Keratinocyte (primary cell): ENCODE data around the gene ETFA. TPM values are rescaled to one million over a fixed set of nuclear protein-coding genes. Genes with fewer than 3 reads are reported as not detected.

Experiments used
- DNase-seq: peaks from one replicate; pipeline ENCODE4 v3.0.0-alpha.2; 2011; ENCODE audit warnings: low read depth, missing footprints, low spot score
- FAIRE-seq: peaks from 2 replicates; lab custom pipeline; 2011; peaks lifted over from hg19 to GRCh38; lab: Jason Lieb, UNC
- H2AFZ ChIP-seq: 2 replicates; pipeline ENCODE4 v1.6.0; 2012; ENCODE audit warnings: low read length, control low read depth, inconsistent platforms; ENCODE audit not compliant: control insufficient read depth
- H3K27ac ChIP-seq: 2 replicates; pipeline ENCODE4 v1.5.1; 2011; ENCODE audit warnings: low read length; ENCODE audit not compliant: control insufficient read depth, insufficient read depth
- H3K27me3 ChIP-seq: 3 replicates; pipeline ENCODE4 v1.6.0; 2011; ENCODE audit warnings: low read length; ENCODE audit not compliant: control insufficient read depth, insufficient read depth; ENCODE audit errors: extremely low read depth
- H3K36me3 ChIP-seq, 2 experiments: 2 replicates in 1 of 2; 3 replicates in 1 of 2; pipeline ENCODE4 v1.5.1; 2011; ENCODE audit warnings: low read length in 2 of 2, mild to moderate bottlenecking in 1 of 2; ENCODE audit not compliant: control insufficient read depth in 2 of 2, insufficient read depth in 2 of 2; ENCODE audit errors: extremely low read depth in 1 of 2
- H3K4me1 ChIP-seq: 3 replicates; pipeline ENCODE4 v1.5.1; 2011; ENCODE audit warnings: low read length; ENCODE audit not compliant: control insufficient read depth, insufficient read depth; ENCODE audit errors: extremely low read depth
- H3K4me2 ChIP-seq: 3 replicates; pipeline ENCODE4 v1.6.0; 2011; ENCODE audit warnings: low read depth, low read length; ENCODE audit not compliant: control insufficient read depth, insufficient read depth; ENCODE audit errors: extremely low read depth
- H3K4me3 ChIP-seq, 3 experiments: fragments of 200-600 bp in 1 of 3; sonication (generic) in 1 of 3; 2 replicates in 2 of 3; 3 replicates in 1 of 3; pipeline ENCODE4 v1.5.1; 2011 to 2016; ENCODE audit warnings: low read length in 3 of 3, mild to moderate bottlenecking in 3 of 3, control low read depth in 2 of 3, inconsistent platforms in 1 of 3, low read depth in 1 of 3, mixed read lengths in 1 of 3, mixed run types in 1 of 3, moderate library complexity in 1 of 3; ENCODE audit not compliant: control insufficient read depth in 2 of 3, insufficient read depth in 2 of 3; ENCODE audit errors: extremely low read depth in 1 of 3
- H3K79me2 ChIP-seq: 2 replicates; pipeline ENCODE4 v1.6.0; 2012; ENCODE audit warnings: low read length; ENCODE audit not compliant: control insufficient read depth, insufficient read depth
- H3K9ac ChIP-seq: 3 replicates; pipeline ENCODE4 v1.6.0; 2011; ENCODE audit warnings: low read length; ENCODE audit not compliant: control insufficient read depth, insufficient read depth; ENCODE audit errors: extremely low read depth
- H3K9me1 ChIP-seq: 3 replicates; pipeline ENCODE4 v1.6.0; 2011; ENCODE audit warnings: low read length; ENCODE audit not compliant: control insufficient read depth, insufficient read depth; ENCODE audit errors: extremely low read depth
- H3K9me3 ChIP-seq: 2 replicates; pipeline ENCODE4 v1.5.1; 2012; ENCODE audit warnings: low read depth, low read length; ENCODE audit not compliant: control insufficient read depth
- H4K20me1 ChIP-seq: 3 replicates; pipeline ENCODE4 v1.6.0; 2011; ENCODE audit warnings: low read length; ENCODE audit not compliant: control insufficient read depth, insufficient read depth; ENCODE audit errors: extremely low read depth
- CTCF ChIP-seq, 3 experiments: IDR thresholded peaks in 1 of 3; conservative IDR thresholded peaks in 1 of 3; optimal IDR thresholded peaks in 1 of 3; 2 replicates in 2 of 3; 3 replicates in 1 of 3; pipeline versions ENCODE3 to v1.5.1; 2011; ENCODE audit warnings: low read length in 3 of 3, mild to moderate bottlenecking in 3 of 3, moderate library complexity in 2 of 3, control low read depth in 1 of 3, inconsistent platforms in 1 of 3; ENCODE audit not compliant: insufficient read depth in 2 of 3; ENCODE audit errors: extremely low read depth in 1 of 3
- EZH2 ChIP-seq: IDR thresholded peaks from one replicate; pipeline ENCODE4 v1.6.1; 2012; ENCODE audit warnings: inconsistent platforms, mild to moderate bottlenecking, low read length, moderate library complexity
- dilution Hi-C: fragments of 300-500 bp; cut with MboI; formaldehyde crosslinking; loops from one replicate; pipeline ENCODE4 v1.7.0; 2020; ENCODE audit warnings: low sequenced_read_pairs; ENCODE audit not compliant: extremely low pct_ligation_motif_present
- polyA plus RNA-seq, 5 experiments: library from polyadenylated mRNA; depleted of rRNA in 3 of 5; stranded (reverse) in 3 of 5; stranded (forward) in 1 of 5; unstranded in 1 of 5; fragments of >200 nt; gene quantifications; 1 replicate in 1 of 5; 2 replicates in 3 of 5; 3 replicates in 1 of 5; pipeline versions ENCODE4 v1.2.1 to v1.2.3, GENCODE V29; 2011 to 2012; ENCODE audit warnings: missing spikeins in 2 of 5, low read depth in 1 of 5, low replicate concordance in 1 of 5

The ETFA gene
- polyA plus RNA-seq, 1 donor (not counting 4 experiments of a cell fraction or from before 2014, with no cell fraction given), result 230 TPM

GRCh38 chr15:76321171-76321570, 9.9 kb upstream of the ETFA start:
- no peak for FAIRE-seq
- no peak overlapping the region for H3K9ac ChIP-seq
- H3K4me1 ChIP-seq, result peaks cover 3% of the 10 kb centered on the region
- H3K36me3 ChIP-seq, result no peaks in the 10 kb centered on the region
- H3K79me2 ChIP-seq, result no peaks in the 10 kb centered on the region
- no peak overlapping the region for H2AFZ ChIP-seq
- H3K4me2 ChIP-seq, result no peak overlapping the region
- H4K20me1 ChIP-seq, result no peaks in the 10 kb centered on the region
- dilution Hi-C loops, result no loop called here
- no peaks in the 10 kb centered on the region for H3K27me3 ChIP-seq
- no peak overlapping the region for H3K4me3 ChIP-seq
- no peaks in the 10 kb centered on the region for H3K9me1 ChIP-seq
- no peak for DNase-seq
- TF ChIP-seq CTCF (optimal IDR thresholded peaks at IDR 0.05 in 1 of 3, IDR thresholded peaks at IDR 0.05 in 1 of 3, conservative IDR thresholded peaks at IDR 0.05 in 1 of 3; ENCODE audit: extremely low read depth in 1 of 3, insufficient read depth in 2 of 3, low read length in 3 of 3) (no peak), EZH2 (no peak)
- no peak overlapping the region for H3K27ac ChIP-seq
- H3K9me3 ChIP-seq, result no peaks in the 10 kb centered on the region

GRCh38 chr15:76320012-76320411, 8.7 kb upstream of the ETFA start:
- DNase-seq (no peak), FAIRE-seq (no peak)
- Histone ChIP-seq H4K20me1 (no peaks in the 10 kb centered on the region), H3K36me3 (no peaks in the 10 kb centered on the region), H3K9me3 (no peaks in the 10 kb centered on the region), H3K4me3 (no peak overlapping the region), H3K9me1 (no peaks in the 10 kb centered on the region), H3K9ac (no peak overlapping the region), H3K79me2 (no peaks in the 10 kb centered on the region), H3K4me1 (peaks cover 3% of the 10 kb centered on the region), H3K27me3 (no peaks in the 10 kb centered on the region), H3K4me2 (no peak overlapping the region), H3K27ac (no peak overlapping the region), H2AFZ (no peak overlapping the region)
- dilution Hi-C loops, result no loop called here
- TF ChIP-seq EZH2, result no peak
- TF ChIP-seq CTCF (optimal IDR thresholded peaks at IDR 0.05 in 1 of 3, IDR thresholded peaks at IDR 0.05 in 1 of 3, conservative IDR thresholded peaks at IDR 0.05 in 1 of 3; ENCODE audit: extremely low read depth in 1 of 3, insufficient read depth in 2 of 3, low read length in 3 of 3), result no peak
